PC-3 (cell line): ENCODE results near the gene NOCT. TPM values are rescaled to one million over a fixed set of nuclear protein-coding genes. Genes with fewer than 3 reads are reported as not detected.
"Not testable (repeated sequence)": the region's sequence is repeated elsewhere in the genome, so short reads cannot be mapped to it uniquely, and the experiment has no call there.

ENCODE experiments used
- ATAC-seq: fragments of 200-7000 bp; cut with Tn5 transposase; 2 replicates; pipeline ENCODE4 v1.9.1; 2020; ENCODE audit warnings: mild to moderate bottlenecking, moderate library complexity
- BruUV-seq: library from RNA; stranded (reverse); fragments of 400-500 nt; replicated peaks from 2 replicates; lab custom pipeline; 2021; lab: Mats Ljungman, UMichigan
- CTCF ChIA-PET: fragments of 300-600 bp; sonication (Branson Sonifier 250); formaldehyde crosslinking; loops from one replicate; lab custom pipeline; 2022; ENCODE audit warnings: antibody characterized with exemption; lab: Charles Lee
- POLR2A ChIA-PET: fragments of 300-600 bp; sonication (Branson Sonifier 250); formaldehyde crosslinking; loops from one replicate; lab custom pipeline; 2022; ENCODE audit warnings: antibody characterized with exemption; ENCODE audit not compliant: unreplicated experiment; lab: Charles Lee
- DNase-seq: peaks from one replicate; pipeline ENCODE4 v3.0.0-alpha.2; 2015
- H2AFZ ChIP-seq: fragments of 300-600 bp; sonication (generic); 2 replicates; pipeline ENCODE4 v1.6.0; 2016; ENCODE audit warnings: antibody characterized with exemption, low read length
- H3F3A ChIP-seq: fragments of 300-600 bp; sonication (generic); one replicate; pipeline ENCODE4 v1.6.0; 2017; ENCODE audit warnings: antibody characterized with exemption, low read length, control low read depth, mild to moderate bottlenecking; ENCODE audit not compliant: unreplicated experiment
- H3K27ac ChIP-seq: fragments of 300-600 bp; sonication (generic); 2 replicates; pipeline ENCODE4 v1.5.1; 2016; ENCODE audit warnings: mild to moderate bottlenecking, low read length
- H3K27me3 ChIP-seq: fragments of 300-600 bp; sonication (generic); 2 replicates; pipeline ENCODE4 v1.6.1; 2016; ENCODE audit warnings: low read length, mixed read lengths
- H3K36me3 ChIP-seq: fragments of 300-600 bp; sonication (generic); 2 replicates; pipeline ENCODE4 v1.6.1; 2016; ENCODE audit warnings: low read depth, mixed run types, low read length, mixed read lengths
- H3K4me1 ChIP-seq: fragments of 300-600 bp; sonication (generic); 2 replicates; pipeline ENCODE4 v1.5.1; 2016; ENCODE audit warnings: low read length; ENCODE audit not compliant: insufficient read depth
- H3K4me2 ChIP-seq: fragments of 300-600 bp; sonication (generic); 2 replicates; pipeline ENCODE4 v1.6.0; 2016; ENCODE audit warnings: low read length
- H3K4me3 ChIP-seq: fragments of 300-600 bp; sonication (generic); 2 replicates; pipeline ENCODE4 v1.5.1; 2016; ENCODE audit warnings: mild to moderate bottlenecking, low read length, mixed read lengths
- H3K79me2 ChIP-seq: fragments of 300-600 bp; sonication (generic); 2 replicates; pipeline ENCODE4 v1.6.1; 2017; ENCODE audit warnings: low read length, mixed read lengths
- H3K9ac ChIP-seq: fragments of 300-600 bp; sonication (generic); 2 replicates; pipeline ENCODE4 v1.6.0; 2016; ENCODE audit warnings: mild to moderate bottlenecking, low read length
- H3K9me2 ChIP-seq: fragments of 300-600 bp; sonication (generic); replicated peaks from 2 replicates; pipeline ENCODE4 v1.6.1; 2016; ENCODE audit warnings: mixed run types, low read length, mixed read lengths
- H3K9me3 ChIP-seq: fragments of 300-600 bp; sonication (generic); 2 replicates; pipeline ENCODE4 v1.6.1; 2016; ENCODE audit warnings: low read length, mixed read lengths
- H4K20me1 ChIP-seq: fragments of 300-600 bp; sonication (generic); 2 replicates; pipeline ENCODE4 v1.6.1; 2016; ENCODE audit warnings: low read length, mixed read lengths
- EZH2 ChIP-seq: fragments of 300-600 bp; sonication (generic); IDR thresholded peaks from one replicate; pipeline ENCODE4 v1.6.1; 2017; ENCODE audit warnings: antibody characterized with exemption, mild to moderate bottlenecking, low read length; ENCODE audit not compliant: unreplicated experiment
- EZH2phosphoT487 ChIP-seq: fragments of 300-600 bp; sonication (generic); IDR thresholded peaks from 2 replicates; pipeline ENCODE4 v1.6.1; 2018; ENCODE audit warnings: mild to moderate bottlenecking, antibody characterized with exemption, low read length, borderline replicate concordance
- intact Hi-C: fragments of 100-400 bp; cut with micrococcal nuclease; formaldehyde crosslinking; loops from 2 replicates; pipeline ENCODE4 v1.9.0; 2023
- total RNA-seq: library from RNA; depleted of rRNA; stranded (reverse); fragments of >200 nt; gene quantifications from 2 replicates; pipeline ENCODE4 v1.2.3, GENCODE V29; 2014
- TF ChIP-seq, protein P1 (sequence below): fragments of 300-600 bp; sonication (generic); conservative IDR thresholded peaks from 2 replicates; pipeline ENCODE4 v1.5.1; 2017; ENCODE audit warnings: antibody characterized with exemption, low read depth, mild to moderate bottlenecking, low read length

The NOCT gene
- total RNA-seq, 1 experiment from 2014 or later, result 32.7 TPM

DNA sequence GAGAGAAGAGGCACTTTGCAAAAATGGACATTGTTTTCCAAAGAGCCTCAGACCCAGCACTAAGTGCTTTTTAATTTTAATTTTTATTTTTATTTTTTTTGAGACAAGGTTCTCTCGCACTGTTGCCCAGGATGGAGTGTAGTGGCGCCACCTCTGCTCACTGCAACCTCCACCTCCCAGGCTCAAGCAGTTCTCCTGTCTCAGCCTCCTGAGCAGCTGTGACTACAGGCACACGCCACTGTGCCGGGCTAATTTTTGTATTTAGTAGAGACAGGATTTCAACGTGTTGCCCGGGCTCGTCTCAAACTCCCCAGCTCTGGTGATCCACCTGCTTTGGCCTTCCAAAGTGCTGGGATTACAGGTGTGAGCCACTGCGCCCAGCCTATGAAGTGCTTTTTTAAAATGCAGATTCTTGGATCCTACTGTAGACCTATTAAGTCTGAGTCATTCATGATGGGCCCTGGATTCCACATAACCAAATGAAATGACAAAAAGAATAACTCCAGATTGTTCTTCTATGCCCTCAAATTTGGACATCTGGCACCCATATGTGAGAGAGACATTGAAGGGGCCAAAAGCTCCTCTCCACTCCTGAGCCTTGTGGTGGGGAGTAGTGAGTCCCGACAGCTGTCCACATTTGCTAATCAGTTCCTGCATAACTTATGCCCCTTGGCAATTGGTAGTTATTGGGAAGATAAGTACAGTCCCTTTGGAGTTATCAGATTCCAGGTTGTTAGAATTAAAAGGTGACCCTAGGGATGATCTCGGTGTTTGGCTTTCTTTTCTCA, 3.6 kb downstream of the NOCT start:
- Histone ChIP-seq H3K27me3 (no peaks in the 10 kb centered on the region), H4K20me1 (peaks cover 58% of the 10 kb centered on the region), H3K9me3 (no peaks in the 10 kb centered on the region), H3K79me2 (peaks cover 85% of the 10 kb centered on the region), H3K9ac (no peak overlapping the region), H3K9me2 (no peaks in the 10 kb centered on the region), H3F3A (no peaks in the 10 kb centered on the region), H3K4me3 (0 out of 2 replicates have a peak overlapping the region, but pooled peaks have one; percentile 64), H3K27ac (no peak overlapping the region), H3K4me1 (peaks cover 34% of the 10 kb centered on the region), H2AFZ (no peak overlapping the region), H3K4me2 (peak overlapping the region; percentile 83), H3K36me3 (peaks cover 10% of the 10 kb centered on the region; the same call in 1 of the 2 replicates)
- no TSS peak for BruUV-seq
- DNase-seq (no peak), ATAC-seq (no peak)
- ChIA-PET CTCF (no interaction called here), POLR2A (no interaction called here)
- TF ChIP-seq, protein P1, sequence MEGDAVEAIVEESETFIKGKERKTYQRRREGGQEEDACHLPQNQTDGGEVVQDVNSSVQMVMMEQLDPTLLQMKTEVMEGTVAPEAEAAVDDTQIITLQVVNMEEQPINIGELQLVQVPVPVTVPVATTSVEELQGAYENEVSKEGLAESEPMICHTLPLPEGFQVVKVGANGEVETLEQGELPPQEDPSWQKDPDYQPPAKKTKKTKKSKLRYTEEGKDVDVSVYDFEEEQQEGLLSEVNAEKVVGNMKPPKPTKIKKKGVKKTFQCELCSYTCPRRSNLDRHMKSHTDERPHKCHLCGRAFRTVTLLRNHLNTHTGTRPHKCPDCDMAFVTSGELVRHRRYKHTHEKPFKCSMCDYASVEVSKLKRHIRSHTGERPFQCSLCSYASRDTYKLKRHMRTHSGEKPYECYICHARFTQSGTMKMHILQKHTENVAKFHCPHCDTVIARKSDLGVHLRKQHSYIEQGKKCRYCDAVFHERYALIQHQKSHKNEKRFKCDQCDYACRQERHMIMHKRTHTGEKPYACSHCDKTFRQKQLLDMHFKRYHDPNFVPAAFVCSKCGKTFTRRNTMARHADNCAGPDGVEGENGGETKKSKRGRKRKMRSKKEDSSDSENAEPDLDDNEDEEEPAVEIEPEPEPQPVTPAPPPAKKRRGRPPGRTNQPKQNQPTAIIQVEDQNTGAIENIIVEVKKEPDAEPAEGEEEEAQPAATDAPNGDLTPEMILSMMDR, result no peak
- no peak for TF ChIP-seq EZH2
- TF ChIP-seq EZH2phosphoT487, result no peak
- intact Hi-C loops, result no loop called here

DNA sequence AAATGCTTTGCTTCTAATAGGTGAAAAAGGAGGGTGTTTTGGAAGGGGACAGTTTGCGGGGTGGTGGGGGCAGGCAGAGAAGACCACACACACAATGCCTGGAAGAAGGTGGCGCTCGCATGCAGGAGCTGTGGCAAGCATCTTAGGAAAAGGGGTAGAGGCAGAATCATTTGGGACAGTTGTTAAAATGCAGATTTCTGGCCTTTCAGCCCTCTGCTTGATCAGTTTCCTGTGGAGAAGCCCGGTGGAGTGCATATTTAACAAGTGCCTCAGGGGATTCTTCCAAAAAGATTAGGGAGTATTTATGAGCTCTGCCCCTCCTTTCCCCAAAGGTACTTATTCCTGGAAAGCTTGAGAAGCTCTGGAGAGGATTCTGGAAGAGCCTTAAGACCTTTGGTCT, 4.8 kb downstream of the NOCT start:
- TF ChIP-seq EZH2phosphoT487, result no peak
- TF ChIP-seq EZH2, result no peak
- TF ChIP-seq, protein P1, result no peak
- Histone ChIP-seq H3K9me3 (no peaks in the 10 kb centered on the region), H3K27me3 (no peaks in the 10 kb centered on the region), H3K4me3 (no peak overlapping the region), H3K9me2 (no peaks in the 10 kb centered on the region), H3F3A (no peaks in the 10 kb centered on the region), H3K27ac (no peak overlapping the region), H4K20me1 (peaks cover 70% of the 10 kb centered on the region), H3K9ac (no peak overlapping the region), H2AFZ (no peak overlapping the region), H3K79me2 (peaks cover 97% of the 10 kb centered on the region), H3K4me2 (peak overlapping the region; percentile 51; the same call in 1 of the 2 replicates), H3K36me3 (peaks cover 10% of the 10 kb centered on the region; the same call in 1 of the 2 replicates), H3K4me1 (peaks cover 31% of the 10 kb centered on the region)
- DNase-seq (no peak), ATAC-seq (no peak)
- POLR2A ChIA-PET, result no interaction called here
- BruUV-seq, result no TSS peak
- CTCF ChIA-PET, result interaction anchor here (2.0 kb wide), 1 partner anchor 10 kb away, joined by 6 read pairs; no protein-coding TSS in a partner anchor
- intact Hi-C loops, result no loop called here

DNA sequence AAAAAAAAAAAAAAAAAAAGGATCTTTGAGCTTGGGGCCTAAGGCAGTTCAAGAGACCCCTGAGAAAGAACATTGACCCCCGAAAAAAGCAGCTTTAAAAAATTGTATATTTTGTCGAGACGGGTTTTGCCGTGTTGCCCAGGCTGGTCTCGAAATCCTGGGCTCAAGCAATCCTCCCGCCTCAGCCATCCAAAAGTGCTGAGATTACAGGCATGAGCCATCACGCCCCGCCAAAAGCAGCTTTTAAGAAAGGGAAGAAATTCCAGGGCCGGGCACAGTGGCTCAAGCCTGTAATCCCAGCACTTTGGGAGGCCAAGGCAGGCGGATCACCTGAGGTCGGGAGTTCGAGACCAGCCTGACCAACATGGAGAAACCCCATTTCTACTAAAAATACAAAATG, 5.5 kb downstream of the NOCT start:
- ATAC-seq, H3K9me2 ChIP-seq, intact Hi-C loops, BruUV-seq, H3K27ac ChIP-seq, H3K4me3 ChIP-seq, H3K27me3 ChIP-seq, H2AFZ ChIP-seq, H3K4me2 ChIP-seq, H3F3A ChIP-seq, DNase-seq, H3K9me3 ChIP-seq, H3K9ac ChIP-seq: not testable (repeated sequence)
- ChIA-PET POLR2A (interaction anchor here (0.6 kb wide), 1 partner anchor 83 kb away, joined by 6 read pairs; no protein-coding TSS in a partner anchor), CTCF (interaction anchor here (2.0 kb wide), 1 partner anchor 9 kb away, joined by 6 read pairs; no protein-coding TSS in a partner anchor)
- Histone ChIP-seq H3K36me3 (peaks cover 10% of the 10 kb centered on the region; the same call in 1 of the 2 replicates), H3K79me2 (peaks cover 100% of the 10 kb centered on the region), H3K4me1 (peaks cover 31% of the 10 kb centered on the region), H4K20me1 (peaks cover 71% of the 10 kb centered on the region)
